ENCODE results near the gene PTBP1. TPM values are rescaled to one million over a fixed set of nuclear protein-coding genes. Genes with fewer than 3 reads are reported as not detected.
"Not testable (repeated sequence)": the region's sequence is repeated elsewhere in the genome, so short reads cannot be mapped to it uniquely, and the experiment has no call there.

Gene PTBP1
- total RNA-seq, 2 donors from 2014 or later = 284 to 457 TPM

- Histone ChIP-seq H3K27ac (no peak overlapping the region), H3K9me3 (no peaks in the 10 kb centered on the region), H3K9ac (ENCODE audit: low read depth in 2 of 2, low read length in 2 of 2) (no peak overlapping the region), H3K36me3 (no peaks in the 10 kb centered on the region), H3K27me3 (peaks cover 21% of the 10 kb centered on the region), H3K4me3 (no peak overlapping the region), H3K4me1 (no peaks in the 10 kb centered on the region)
- intact Hi-C loops (cut with DNase I) = no loop called here
- no peak for DNase-seq
- no peak for TF ChIP-seq CTCF (IDR thresholded peaks at IDR 0.05)
These were observed 37.0 kb downstream of the PTBP1 start for GRCh38 chr19:834216-834615.

DNA sequence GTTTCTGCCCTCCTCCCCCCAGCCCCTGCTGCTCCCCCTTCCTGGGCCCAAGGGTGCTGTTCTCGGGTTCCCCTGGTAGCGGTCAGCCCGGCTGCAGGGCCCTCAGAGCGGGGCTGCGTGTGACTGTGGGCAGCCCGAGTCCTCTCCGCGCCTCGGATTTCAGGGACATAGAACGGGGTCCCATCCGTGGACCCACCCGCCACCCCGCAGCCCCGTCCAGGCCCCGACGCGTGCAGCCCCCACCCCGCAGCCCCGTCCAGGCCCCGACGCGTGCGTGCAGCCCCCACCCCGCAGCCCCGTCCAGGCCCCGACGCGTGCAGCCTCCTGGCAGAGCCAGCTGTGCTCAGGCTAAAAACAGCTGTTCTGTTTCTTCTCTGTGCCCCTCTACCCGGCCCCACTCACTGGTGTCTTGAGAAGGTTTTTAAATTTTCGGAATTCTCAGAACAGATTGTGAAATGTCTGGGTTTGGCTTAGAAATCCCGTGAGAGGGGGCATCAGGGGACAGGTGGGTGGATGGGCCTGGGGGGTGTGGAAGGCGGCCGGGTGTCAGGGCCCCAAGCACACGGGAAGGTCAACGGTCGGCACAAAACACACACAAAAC, 38.1 kb downstream of the PTBP1 start:
- no peak for DNase-seq
- Histone ChIP-seq H3K9ac (ENCODE audit: low read depth in 2 of 2, low read length in 2 of 2) (no peak overlapping the region), H3K27ac (no peak overlapping the region), H3K36me3 (no peaks in the 10 kb centered on the region), H3K4me3 (no peak overlapping the region), H3K27me3 (peaks cover 17% of the 10 kb centered on the region), H3K4me1 (no peaks in the 10 kb centered on the region), H3K9me3 (no peaks in the 10 kb centered on the region)
- intact Hi-C loops (cut with DNase I) = no loop called here
- TF ChIP-seq CTCF (IDR thresholded peaks at IDR 0.05) = no peak

DNA sequence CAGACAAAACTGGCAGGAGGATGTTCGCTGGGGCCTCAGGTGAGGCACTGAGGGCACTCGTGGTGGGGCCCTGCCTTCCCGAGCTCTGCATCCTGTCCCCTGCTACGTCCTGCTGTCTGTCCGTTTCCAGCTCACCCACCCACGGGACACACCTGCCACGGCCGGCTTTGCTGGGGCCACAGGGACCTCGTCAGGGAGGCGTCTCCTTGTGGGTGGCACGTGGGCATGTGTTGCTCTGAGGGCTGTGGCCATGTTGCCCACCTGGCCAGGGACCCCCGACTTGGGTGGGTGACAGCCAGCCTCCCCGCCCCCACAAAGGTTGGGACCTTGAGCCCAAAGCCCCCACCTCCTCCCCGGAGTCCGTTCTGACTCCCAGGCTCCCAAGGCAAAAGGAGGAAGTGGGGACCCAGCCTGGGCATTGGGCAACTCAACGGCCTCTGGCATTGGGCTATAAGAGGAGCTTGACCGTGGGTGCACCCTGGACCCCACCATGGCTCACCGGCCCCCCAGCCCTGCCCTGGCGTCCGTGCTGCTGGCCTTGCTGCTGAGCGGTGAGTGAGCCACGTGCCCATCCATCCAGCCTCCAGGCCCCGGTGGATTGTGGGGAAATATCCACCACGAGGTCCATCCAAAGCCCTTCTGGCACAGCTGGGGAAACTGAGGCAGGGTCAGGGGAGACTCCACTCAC, 43.4 kb downstream of the PTBP1 start, which contains the start of gene PRTN3:
PRTN3 (plus strand) TSS at position 481 of the 688 bp plus-strand sequence; CDS start at position 491, 10 bp downstream.
- H3K9ac ChIP-seq (ENCODE audit: low read depth in 2 of 2, low read length in 2 of 2) = no peak within 1 kb of the TSS
- H3K4me1 ChIP-seq = peaks cover 9% of the 10 kb centered on the region
- no peaks in the 10 kb centered on the region for H3K36me3 ChIP-seq
- no peak for TF ChIP-seq CTCF (IDR thresholded peaks at IDR 0.05)
- DNase-seq = no peak
- H3K9me3 ChIP-seq = no peaks in the 10 kb centered on the region
- no peak within 1 kb of the TSS for H3K27ac ChIP-seq
- H3K27me3 ChIP-seq = peaks cover 33% of the 10 kb centered on the region
- intact Hi-C loops (cut with DNase I) = no loop called here
- H3K4me3 ChIP-seq = no peak within 1 kb of the TSS

- not testable (repeated sequence) for DNase-seq, H3K27ac ChIP-seq
- H3K27me3 ChIP-seq = peaks cover 42% of the 10 kb centered on the region
These were observed 45.5 kb downstream of the PTBP1 start for GRCh38 chr19:842802-843179.

GRCh38 chr19:843180-843835, 46.1 kb downstream of the PTBP1 start:
- DNase-seq = no peak
- Histone ChIP-seq H3K4me3 (peak overlapping the region; percentile 5), H3K9me3 (no peaks in the 10 kb centered on the region), H3K27ac (no peak overlapping the region), H3K36me3 (no peaks in the 10 kb centered on the region), H3K9ac (ENCODE audit: low read depth in 2 of 2, low read length in 2 of 2) (no peak overlapping the region), H3K4me1 (peaks cover 9% of the 10 kb centered on the region), H3K27me3 (peaks cover 46% of the 10 kb centered on the region)
- intact Hi-C loops (cut with DNase I) = no loop called here
- no peak for TF ChIP-seq CTCF (IDR thresholded peaks at IDR 0.05)

More at GRCh38 chr19:842802-843179, 45.5 kb downstream of the PTBP1 start:
- H3K9ac ChIP-seq (ENCODE audit: low read depth in 2 of 2, low read length in 2 of 2); H3K4me1 ChIP-seq; intact Hi-C loops (cut with DNase I); H3K36me3 ChIP-seq; H3K4me3 ChIP-seq; H3K9me3 ChIP-seq: not testable (repeated sequence)

All from colonic mucosa (tissue), 4 donors.